Lung (tissue), 12 donors: Measurements from ENCODE around the gene SLC22A2. TPM values are rescaled to one million over a fixed set of nuclear protein-coding genes. Genes with fewer than 3 reads are reported as not detected.

Experiments
- ATAC-seq: fragments of 200-7000 bp; cut with Tn5 transposase; one replicate; pipeline ENCODE4 v1.9.1; 2020; ENCODE audit warnings: moderate number of reproducible peaks; ENCODE audit not compliant: insufficient read depth, low FRiP score
- DNase-seq, 3 donors: peaks; one replicate each; pipeline ENCODE4 v3.0.0-alpha.2; 2013 to 2017
- H3K27ac ChIP-seq, 2 donors: one replicate each; pipeline ENCODE4 v1.5.1; 2013; ENCODE audit warnings: mild to moderate bottlenecking in 2 of 2, moderate library complexity in 2 of 2, control low read depth in 1 of 2, inconsistent platforms in 1 of 2, low read depth in 1 of 2, low read length in 1 of 2
- H3K27me3 ChIP-seq, 3 donors: one replicate each; pipeline ENCODE4 v1.5.1; 2013; ENCODE audit warnings: low read length in 2 of 3; ENCODE audit not compliant: control insufficient read depth in 3 of 3, insufficient read depth in 3 of 3
- H3K36me3 ChIP-seq, 4 donors: one replicate each; pipeline ENCODE4 v1.5.1; 2013; ENCODE audit warnings: low read length in 4 of 4, mild to moderate bottlenecking in 1 of 4, moderate library complexity in 1 of 4; ENCODE audit not compliant: control insufficient read depth in 4 of 4, insufficient read depth in 4 of 4
- H3K4me1 ChIP-seq, 5 donors: one replicate each; pipeline ENCODE4 v1.5.1; 2013; ENCODE audit warnings: low read length in 5 of 5, mild to moderate bottlenecking in 2 of 5, moderate library complexity in 1 of 5; ENCODE audit not compliant: control insufficient read depth in 5 of 5, insufficient read depth in 5 of 5
- H3K4me3 ChIP-seq: one replicate; pipeline ENCODE4 v1.5.1; 2013; ENCODE audit warnings: mild to moderate bottlenecking, control low read depth, moderate library complexity
- H3K9ac ChIP-seq, 2 donors: one replicate each; pipeline ENCODE4 v1.5.1; 2013; ENCODE audit warnings: low read length in 2 of 2, control low read depth in 1 of 2; ENCODE audit not compliant: insufficient read depth in 1 of 2
- H3K9me3 ChIP-seq, 4 donors: one replicate each; pipeline ENCODE4 v1.5.1; 2013; ENCODE audit warnings: low read length in 3 of 4, mild to moderate bottlenecking in 1 of 4, moderate library complexity in 1 of 4; ENCODE audit not compliant: control insufficient read depth in 4 of 4, insufficient read depth in 3 of 4
- WGBS, 2 donors: extraction: QIAGEN DNeasy Blood & Tissue Kit; methylation state at CpG; one replicate each; pipeline ENCODE4 v1.1.7; 2013; 5-methylcytosine and 5-hydroxymethylcytosine counted together
- polyA plus RNA-seq, 2 donors: library from polyadenylated mRNA; stranded (reverse); fragments of 200-250 nt; gene quantifications; one replicate each; pipeline ENCODE4 v1.2.1, GENCODE V29; 2013
- total RNA-seq, 2 donors: library from RNA; depleted of rRNA in 1 of 2; stranded (reverse); fragments of >200 nt in 1 of 2; gene quantifications; one replicate each; pipeline ENCODE4 v1.2.1, GENCODE V29; 2014 to 2021
- TF ChIP-seq, protein P1 (sequence below): IDR thresholded peaks from 2 replicates; pipeline ENCODE4 v1.5.1; 2012; ENCODE audit warnings: mild to moderate bottlenecking; ENCODE audit errors: control extremely low read depth, extremely low read depth
- donor health status: control.
- donor health status: control.
- donor health status: Bipolar disorder and iron deficiency.
- donor health status: healthy.
- donor health status: DM: yes; HTN: yes; CAD: no.

The SLC22A2 gene
- total and polyA plus RNA-seq, 4 donors: not detected

DNA sequence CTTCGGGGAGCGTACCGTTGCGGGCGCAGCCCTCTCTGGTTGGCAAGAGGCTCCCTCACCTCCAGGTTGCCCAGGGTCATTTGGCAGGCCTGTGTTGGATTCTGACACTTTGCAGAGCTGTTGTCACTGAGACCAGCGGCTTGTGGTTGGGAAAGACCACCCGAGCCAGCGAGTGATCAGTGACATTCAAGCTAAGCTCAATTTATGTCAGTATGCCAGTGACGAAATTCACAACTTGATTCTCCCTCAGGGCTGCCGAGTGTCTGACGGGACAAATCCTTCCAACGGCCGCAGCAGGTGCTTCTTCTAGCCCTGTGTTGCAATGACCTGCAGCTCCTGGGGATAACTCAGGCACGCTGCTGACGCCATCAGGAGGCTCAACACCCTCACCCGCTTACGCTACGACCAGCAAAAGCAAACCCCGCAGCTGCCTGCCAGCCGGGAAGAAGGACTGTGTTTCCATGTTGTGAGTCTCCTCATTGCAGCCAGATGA is 16.9 kb upstream of the SLC22A2 start:
- H3K27me3 ChIP-seq: no peaks in the 10 kb centered on the region
- 80 to 83% methylated on average over 20 of the region's 20 CpGs for WGBS, 2 donors
- H3K9me3 ChIP-seq: peaks cover 0 to 2% (median 0%) of the 10 kb centered on the region in 4 donors
- no peak overlapping the region for H3K27ac ChIP-seq
- ATAC-seq (no peak), DNase-seq (no peak)
- TF ChIP-seq, protein P1, sequence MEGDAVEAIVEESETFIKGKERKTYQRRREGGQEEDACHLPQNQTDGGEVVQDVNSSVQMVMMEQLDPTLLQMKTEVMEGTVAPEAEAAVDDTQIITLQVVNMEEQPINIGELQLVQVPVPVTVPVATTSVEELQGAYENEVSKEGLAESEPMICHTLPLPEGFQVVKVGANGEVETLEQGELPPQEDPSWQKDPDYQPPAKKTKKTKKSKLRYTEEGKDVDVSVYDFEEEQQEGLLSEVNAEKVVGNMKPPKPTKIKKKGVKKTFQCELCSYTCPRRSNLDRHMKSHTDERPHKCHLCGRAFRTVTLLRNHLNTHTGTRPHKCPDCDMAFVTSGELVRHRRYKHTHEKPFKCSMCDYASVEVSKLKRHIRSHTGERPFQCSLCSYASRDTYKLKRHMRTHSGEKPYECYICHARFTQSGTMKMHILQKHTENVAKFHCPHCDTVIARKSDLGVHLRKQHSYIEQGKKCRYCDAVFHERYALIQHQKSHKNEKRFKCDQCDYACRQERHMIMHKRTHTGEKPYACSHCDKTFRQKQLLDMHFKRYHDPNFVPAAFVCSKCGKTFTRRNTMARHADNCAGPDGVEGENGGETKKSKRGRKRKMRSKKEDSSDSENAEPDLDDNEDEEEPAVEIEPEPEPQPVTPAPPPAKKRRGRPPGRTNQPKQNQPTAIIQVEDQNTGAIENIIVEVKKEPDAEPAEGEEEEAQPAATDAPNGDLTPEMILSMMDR: no peak
- no peaks in the 10 kb centered on the region for H3K36me3 ChIP-seq
- no peak overlapping the region for H3K9ac ChIP-seq
- peaks cover 0 to 4% (median 0%) of the 10 kb centered on the region in 5 donors for H3K4me1 ChIP-seq
- no peak overlapping the region for H3K4me3 ChIP-seq

DNA sequence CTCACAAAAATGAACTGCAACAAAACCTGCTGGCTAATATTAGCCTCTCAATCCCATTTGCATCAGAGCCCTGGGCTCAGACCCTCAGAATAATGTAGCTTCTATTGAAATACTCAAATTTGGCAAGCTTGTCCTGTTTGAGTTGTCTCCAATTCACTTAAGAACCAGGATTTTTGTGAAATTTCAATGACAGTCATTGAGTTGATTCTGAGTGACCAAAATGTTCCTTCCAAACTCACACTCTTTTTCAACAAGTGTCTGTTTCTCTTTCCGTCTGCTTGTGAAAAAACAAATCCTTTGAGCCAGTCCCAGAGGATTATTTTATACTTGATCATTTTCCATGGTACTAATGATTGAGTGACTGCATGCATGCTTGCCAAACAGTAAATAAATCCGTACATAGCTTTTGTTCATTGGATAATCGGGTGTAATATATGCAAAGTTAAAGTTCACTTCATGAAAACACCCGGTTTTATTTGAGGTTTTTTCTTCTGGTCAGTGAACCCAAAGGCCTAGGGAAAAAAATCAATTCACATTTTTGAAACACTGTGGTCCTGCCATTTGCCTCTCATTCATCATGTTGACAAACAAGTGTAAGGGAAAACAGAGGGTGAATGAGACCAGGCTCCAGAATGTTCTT is 16.4 kb upstream of the SLC22A2 start:
- Histone ChIP-seq H3K9ac (no peak overlapping the region), H3K4me1 (peaks cover 0 to 4% (median 0%) of the 10 kb centered on the region in 5 donors), H3K36me3 (no peaks in the 10 kb centered on the region), H3K27ac (no peak overlapping the region), H3K4me3 (no peak overlapping the region), H3K27me3 (no peaks in the 10 kb centered on the region), H3K9me3 (peaks cover 0 to 2% (median 0%) of the 10 kb centered on the region in 4 donors)
- WGBS, 2 donors: 75 to 83% methylated on average over 4 of the region's 4 CpGs
- TF ChIP-seq, protein P1: no peak
- peak in 2 of 3 donors; percentile 23 to 62 for DNase-seq
- no peak for ATAC-seq

DNA sequence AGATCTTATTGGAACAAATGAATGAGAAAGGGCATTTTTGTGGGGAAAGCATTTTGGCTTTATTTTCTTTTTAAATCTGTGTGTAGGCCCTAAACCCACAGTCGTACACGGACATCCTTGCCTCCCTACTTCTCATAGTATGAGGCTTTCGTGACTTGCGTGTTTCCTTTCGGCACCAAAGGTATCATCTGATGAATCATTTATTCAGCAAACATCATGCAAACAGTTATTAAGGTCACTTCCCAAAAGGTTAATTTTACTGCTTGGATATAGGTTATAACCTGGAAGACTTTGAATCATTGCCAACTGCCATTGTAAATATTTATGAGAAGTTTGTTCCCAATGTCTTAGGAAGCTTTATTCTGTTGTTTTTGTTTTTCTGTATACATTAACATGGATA is 15.1 kb upstream of the SLC22A2 start:
- H3K4me3 ChIP-seq: no peak overlapping the region
- H3K9me3 ChIP-seq: no peaks in the 10 kb centered on the region
- H3K27ac ChIP-seq: no peak overlapping the region
- no peak overlapping the region for H3K9ac ChIP-seq
- peaks cover 0 to 4% (median 0%) of the 10 kb centered on the region in 5 donors for H3K4me1 ChIP-seq
- no peak for ATAC-seq
- H3K27me3 ChIP-seq: no peaks in the 10 kb centered on the region
- no peaks in the 10 kb centered on the region for H3K36me3 ChIP-seq
- TF ChIP-seq, protein P1: no peak
- no peak for DNase-seq
- WGBS, 2 donors: 80 to 94% methylated on average over 5 of the region's 5 CpGs
